Kidney tubule cell (primary cell): ENCODE data around the gene ENAH.
"Not testable (repeated sequence)": the region's sequence is repeated elsewhere in the genome, so short reads cannot be mapped to it uniquely, and the experiment has no call there.

Experiments used
- DNase-seq: peaks from one replicate; pipeline ENCODE4 v3.0.0-alpha.2; 2018; ENCODE audit warnings: low spot score

ENAH gene

GRCh38 chr1:225525377-225525776 lies 127.5 kb downstream of the ENAH start:
- no peak for DNase-seq

GRCh38 chr1:225524570-225524969 lies 128.4 kb downstream of the ENAH start:
- DNase-seq = no peak

- no peak for DNase-seq
Observed at GRCh38 chr1:225523263-225523950, 129.5 kb downstream of the ENAH start.

- DNase-seq = no peak
Observed at GRCh38 chr1:225522588-225523262, 130.2 kb downstream of the ENAH start.

GRCh38 chr1:225520587-225521227 lies 132.2 kb downstream of the ENAH start:
- no peak for DNase-seq

GRCh38 chr1:225519166-225519863 lies 133.6 kb downstream of the ENAH start:
- DNase-seq = no peak

- no peak for DNase-seq
Observed at GRCh38 chr1:225517697-225518096, 135.2 kb downstream of the ENAH start.

GRCh38 chr1:225517221-225517620 lies 135.7 kb downstream of the ENAH start:
- no peak for DNase-seq

GRCh38 chr1:225514671-225515081 lies 138.2 kb downstream of the ENAH start:
- no peak for DNase-seq

GRCh38 chr1:225513576-225513975 lies 139.3 kb downstream of the ENAH start:
- DNase-seq = not testable (repeated sequence)

GRCh38 chr1:225511828-225512381 lies 141.0 kb downstream of the ENAH start:
- no peak for DNase-seq

- DNase-seq = not testable (repeated sequence)
Observed at GRCh38 chr1:225510740-225511139, 142.2 kb downstream of the ENAH start.

- DNase-seq = peak; percentile 84
Observed at GRCh38 chr1:225509770-225510169, 143.2 kb downstream of the ENAH start.

GRCh38 chr1:225509376-225509707 lies 143.6 kb downstream of the ENAH start:
- DNase-seq = no peak

GRCh38 chr1:225508538-225509375 lies 144.2 kb downstream of the ENAH start:
- DNase-seq = peak; percentile 98

- DNase-seq = no peak
Observed at GRCh38 chr1:225506727-225507126, 146.2 kb downstream of the ENAH start.

GRCh38 chr1:225504776-225505175 lies 148.1 kb downstream of the ENAH start:
- no peak for DNase-seq

- DNase-seq = no peak
Observed at GRCh38 chr1:225500624-225501192, 152.2 kb downstream of the ENAH start.

GRCh38 chr1:225498549-225499136 lies 154.3 kb downstream of the ENAH start:
- DNase-seq = no peak

GRCh38 chr1:225494789-225495359 lies 158.0 kb downstream of the ENAH start:
- no peak for DNase-seq
